RKO (cell line): ENCODE measurements around the gene CREB3L1.

Source experiments
- DNase-seq: peaks from one replicate; pipeline ENCODE4 v3.0.0-alpha.2; 2016; ENCODE audit warnings: low spot score

CREB3L1 gene

DNA sequence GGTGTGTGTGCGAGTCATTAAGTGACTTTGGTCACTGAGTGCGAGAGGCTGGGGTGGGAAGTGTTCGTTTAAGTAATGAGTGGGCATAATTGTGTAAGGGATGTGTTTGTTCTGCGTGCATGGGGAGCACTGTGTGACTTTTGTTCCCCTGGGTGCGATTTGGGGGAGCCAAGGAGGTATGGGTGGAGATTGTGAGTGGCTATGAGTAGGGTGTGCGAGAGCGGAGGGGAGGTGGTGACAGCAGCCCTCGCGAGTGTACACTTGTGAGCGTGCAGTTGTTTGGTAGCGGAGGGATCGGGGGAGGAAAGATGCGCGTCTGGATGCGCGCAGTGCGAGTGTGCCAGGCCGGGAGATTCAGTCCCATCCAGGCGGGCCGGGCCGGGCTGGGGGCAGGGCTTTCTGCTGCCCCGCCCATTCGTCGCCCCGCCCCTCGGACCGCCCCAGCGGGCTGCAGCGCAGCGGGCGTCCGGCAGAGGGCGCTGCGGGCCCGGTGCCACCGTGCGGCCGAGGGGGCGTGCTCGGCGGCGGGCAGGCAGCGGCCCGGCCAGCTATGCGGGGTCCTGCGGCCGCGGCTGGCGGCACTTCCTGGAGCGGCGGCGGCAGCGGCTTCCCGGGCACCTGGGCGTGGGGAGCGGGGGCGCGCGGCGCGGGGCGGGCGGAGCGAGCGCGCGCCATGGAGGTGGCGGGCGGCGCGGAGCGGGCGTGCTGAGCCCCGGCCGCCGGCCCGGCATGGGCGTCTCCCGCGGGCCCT is 69.6 kb downstream of the CREB3L1 start, which contains the start of gene DGKZ:
DGKZ (plus strand) TSS at position 578 of the 751 bp plus-strand sequence. CDS start 197 bp downstream, outside the sequence.
- peak; percentile 89 for DNase-seq

DNA sequence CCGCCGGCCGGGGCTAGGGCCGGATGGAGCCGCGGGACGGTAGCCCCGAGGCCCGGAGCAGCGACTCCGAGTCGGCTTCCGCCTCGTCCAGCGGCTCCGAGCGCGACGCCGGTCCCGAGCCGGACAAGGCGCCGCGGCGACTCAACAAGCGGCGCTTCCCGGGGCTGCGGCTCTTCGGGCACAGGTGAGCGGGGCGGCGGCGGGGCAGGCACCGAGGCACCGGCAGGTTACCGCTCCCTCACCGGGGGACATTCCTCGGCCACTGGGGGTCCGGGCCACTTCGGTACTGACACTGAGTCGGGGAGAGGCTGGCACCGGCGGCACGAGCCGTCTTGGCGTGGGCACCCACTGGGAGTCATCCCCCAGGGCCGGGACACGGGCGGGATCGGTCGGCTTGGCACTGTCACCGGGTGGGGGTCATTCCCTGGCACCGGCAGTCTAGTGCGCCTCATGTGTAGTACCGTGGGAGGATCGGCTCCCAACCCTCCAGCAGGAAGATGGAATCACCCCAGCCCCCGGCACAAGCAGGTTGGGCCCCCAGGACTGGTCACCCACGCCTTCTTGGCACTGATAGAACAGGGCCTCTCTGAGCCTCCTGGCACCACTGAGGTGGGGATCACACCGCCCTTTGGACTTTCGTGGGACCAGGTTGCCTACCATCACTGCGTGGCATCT is 70.3 kb downstream of the CREB3L1 start:
- DNase-seq, result peak; percentile 57

DNA sequence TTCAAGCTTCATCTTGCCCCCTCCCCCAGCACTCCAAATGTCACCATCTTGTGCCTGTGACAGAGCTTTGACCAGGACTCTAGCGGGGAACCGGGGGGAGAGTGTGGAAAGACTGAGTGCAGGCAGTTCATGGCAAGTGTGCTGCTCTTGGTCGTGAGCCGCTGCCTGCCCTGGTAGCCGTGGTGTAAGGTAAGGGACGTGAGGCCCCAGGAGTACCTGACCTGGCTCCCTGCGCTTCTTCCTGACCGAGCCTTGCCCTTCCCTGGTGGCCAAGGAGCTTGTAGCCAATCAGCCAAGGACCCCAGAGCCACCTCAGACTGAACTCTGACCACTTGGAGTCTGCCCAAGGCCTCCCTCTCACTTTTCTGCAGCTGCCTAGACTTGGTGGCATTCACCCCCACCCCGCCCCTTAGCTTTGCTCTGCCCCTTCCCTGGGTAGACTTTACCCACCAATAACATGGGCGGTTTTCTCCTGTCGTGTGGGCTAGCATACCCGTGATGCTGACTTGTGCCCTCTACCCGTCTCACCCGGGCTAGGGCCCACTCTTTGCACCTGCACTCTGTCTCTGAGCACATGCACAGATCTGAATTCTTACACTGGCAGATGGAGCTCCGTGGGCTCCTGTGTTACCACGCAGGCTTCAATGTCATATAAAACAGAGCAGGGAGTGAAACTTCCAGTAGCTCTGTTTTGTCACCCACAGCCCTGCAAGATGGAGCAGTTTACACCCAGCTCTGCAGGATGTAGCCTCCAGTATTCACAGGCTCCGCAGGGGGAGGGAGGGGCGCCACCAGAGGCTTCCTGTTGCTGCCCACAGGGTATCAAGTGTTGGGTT is 71.3 kb downstream of the CREB3L1 start:
- DNase-seq, result no peak

DNA sequence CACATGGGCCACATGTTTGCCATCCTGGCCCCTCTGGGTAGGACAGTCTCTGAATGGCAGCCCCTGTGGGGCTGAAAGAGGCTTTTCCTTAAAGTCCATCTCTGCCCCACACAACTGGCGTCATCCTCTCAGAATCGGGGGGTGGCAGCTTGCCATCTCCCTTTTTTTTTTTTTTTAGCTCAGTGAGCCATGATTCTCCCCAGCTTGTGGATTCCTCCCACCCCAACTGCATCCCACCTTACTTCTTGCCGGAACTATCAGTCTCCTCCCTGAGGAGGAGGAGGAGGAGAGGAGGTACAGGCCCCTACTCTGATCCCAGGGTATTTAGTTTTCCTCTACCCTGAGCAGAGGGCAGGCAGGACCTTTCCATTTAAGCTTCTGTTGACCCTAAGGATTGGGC is 73.2 kb downstream of the CREB3L1 start:
- no peak for DNase-seq

DNA sequence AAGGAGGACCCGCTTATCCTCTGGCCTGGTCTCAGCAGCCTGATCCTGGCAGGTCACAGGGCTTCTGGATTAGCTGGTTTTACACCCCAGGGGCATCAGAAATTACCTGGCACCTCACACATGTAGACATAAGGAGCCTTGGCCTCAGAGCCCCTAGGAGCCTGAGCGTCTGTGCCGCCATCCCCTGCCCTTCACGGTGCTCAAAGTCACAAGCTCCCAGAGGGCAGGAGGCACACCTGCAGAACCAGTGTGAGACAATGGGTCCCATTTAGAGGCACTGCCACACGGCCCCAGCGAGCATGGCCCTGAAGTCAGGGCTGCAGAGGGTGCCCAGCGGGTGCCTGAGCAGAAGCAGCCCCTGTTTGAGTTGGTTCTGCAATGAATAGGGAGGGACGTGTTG is 73.7 kb downstream of the CREB3L1 start:
- DNase-seq, result no peak

DNA sequence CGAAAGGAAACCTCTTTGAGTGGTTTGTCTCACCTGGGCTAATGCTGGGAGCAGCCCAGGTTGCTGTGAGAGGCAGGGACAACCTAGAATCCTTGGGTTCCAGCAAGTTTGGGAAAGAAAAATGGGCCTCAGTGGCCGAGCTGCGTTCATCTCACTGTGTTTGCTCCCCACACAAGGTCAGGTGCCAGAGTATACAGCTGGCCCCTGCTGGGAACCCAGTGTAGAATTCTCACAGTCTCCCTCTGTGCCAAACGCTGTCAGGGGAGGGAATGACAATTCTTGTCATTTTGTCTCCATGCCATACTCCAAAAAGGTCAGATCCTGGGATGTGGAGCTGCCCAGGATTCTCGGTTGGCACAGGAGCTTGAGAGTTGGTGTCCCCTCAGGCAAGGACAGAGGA is 74.1 kb downstream of the CREB3L1 start:
- DNase-seq, result no peak

DNA sequence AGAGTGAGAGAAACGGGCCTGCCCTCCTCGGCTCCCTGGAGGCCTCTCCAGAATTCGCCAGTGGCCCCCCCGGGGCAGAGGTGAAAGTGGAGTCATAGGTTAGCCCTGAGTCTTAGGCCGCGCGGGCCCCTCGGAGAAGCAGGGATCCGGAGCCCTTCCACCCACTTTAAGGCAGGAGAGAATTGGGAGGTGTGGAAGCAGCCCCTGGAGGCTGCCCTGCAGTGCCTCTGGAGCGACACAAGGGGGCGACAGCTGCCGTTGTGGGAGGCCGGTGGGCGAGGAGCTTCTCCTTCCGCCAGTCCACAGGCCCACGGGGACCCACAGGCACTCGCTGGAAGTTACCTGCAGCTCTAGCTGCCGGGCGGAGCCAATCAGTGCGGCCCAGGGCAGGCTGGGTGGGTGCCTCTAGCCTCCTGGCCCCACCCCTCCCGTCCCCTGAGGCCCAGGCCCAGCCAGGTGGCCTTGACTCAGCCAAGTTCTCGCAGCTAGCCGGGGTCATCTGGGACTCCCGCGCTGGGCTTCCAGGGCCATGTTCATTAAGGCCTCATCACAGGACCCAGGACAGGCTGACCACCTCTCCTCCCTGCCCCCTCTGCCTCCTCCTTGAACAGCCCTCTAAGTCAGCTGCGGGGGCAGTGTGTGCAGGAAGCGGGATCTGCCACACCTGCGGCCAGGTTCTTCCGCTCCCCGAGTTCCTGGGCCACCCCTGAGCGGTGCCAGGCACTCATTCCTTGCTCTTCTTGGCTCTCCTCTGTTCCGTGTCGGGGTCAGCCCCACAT is 74.8 kb downstream of the CREB3L1 start:
- DNase-seq, result no peak

DNA sequence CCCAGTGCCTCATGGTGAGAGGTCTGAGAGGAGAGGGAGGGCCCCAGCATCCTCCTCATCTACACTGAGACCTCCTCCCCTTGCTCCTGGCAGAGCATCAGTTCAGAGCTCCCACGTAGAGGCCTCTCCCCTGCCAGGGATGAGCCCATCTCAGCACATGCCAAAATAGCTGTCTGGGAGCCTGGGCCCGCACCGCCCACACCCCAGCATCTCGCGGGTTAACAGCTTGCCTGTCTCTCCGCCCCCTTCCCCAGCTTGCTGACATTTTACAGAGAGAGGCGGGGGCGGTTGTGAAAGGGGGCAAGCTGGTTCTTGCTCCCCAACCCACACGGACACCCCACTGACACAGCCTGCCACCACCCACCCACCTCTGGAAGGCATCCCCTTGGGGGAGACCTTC is 76.2 kb downstream of the CREB3L1 start:
- DNase-seq, result no peak

DNA sequence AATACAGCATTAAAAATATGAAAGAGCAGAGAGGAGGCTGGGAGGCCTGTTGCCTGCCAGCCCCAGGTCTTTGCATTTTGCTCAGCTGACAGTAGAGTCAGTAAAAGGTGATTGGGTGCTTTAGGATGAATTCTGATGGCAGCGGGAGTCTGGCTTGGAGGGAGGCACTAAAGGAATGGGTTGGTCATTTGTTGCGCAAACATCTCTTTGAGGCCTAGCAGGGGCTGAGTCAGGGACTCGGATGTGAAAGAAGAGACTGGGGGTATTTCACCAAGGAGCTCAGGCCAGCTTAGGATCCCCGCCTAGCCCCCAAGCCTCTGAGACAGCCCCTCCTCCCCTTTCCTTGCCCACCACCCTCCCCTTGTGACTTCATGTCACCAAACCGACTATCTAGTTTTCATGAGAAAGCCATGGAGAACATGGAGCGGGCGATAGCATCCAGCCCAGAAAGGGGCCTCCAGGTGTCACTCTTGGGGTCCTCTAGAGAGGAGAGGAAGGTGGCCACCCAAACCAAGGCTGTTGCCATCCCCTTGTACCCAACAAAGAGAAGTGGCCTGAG is 79.5 kb downstream of the CREB3L1 start:
- DNase-seq, result no peak

DNA sequence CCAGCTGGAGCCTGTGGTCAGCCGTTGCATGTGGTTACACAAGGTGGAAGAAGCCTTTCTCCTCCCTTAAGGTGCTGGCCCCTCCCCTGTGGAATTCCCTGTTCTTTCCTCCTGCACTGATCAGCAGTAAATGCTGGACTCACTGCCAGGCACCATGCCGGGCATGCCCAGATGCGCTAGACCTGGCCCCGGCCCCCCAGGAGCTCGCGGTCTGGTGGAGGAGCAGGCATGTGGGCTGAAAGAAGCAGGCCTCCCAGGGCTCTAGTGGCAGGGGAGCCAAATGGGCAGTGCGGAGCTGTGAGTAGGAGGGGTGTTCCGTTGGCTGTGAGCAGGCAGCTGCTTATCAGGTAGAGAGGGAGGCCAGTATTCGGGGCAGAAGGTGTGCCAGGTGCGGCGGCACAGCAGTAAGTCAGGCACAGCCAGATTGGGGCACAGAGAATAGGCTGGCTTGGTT is 80.0 kb downstream of the CREB3L1 start:
- DNase-seq, result no peak

DNA sequence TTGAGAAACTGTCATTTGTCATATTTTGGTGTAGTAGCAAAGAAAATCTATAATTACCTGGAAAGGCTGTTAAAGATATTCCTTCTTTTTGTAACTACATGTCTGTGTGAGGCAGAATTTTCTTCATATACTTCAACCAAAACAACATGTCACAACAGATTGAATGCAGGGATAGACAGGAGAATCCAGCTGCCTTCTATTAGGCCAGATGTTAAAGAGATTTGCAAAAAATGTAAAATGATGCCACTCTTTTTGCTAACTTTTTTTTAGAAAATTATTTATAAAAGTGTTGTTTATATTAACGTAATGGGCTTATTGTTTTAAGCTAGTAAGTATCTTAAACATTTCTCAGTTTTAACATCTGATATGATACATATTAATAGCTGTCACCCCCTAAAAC is 82.5 kb downstream of the CREB3L1 start:
- no peak for DNase-seq

DNA sequence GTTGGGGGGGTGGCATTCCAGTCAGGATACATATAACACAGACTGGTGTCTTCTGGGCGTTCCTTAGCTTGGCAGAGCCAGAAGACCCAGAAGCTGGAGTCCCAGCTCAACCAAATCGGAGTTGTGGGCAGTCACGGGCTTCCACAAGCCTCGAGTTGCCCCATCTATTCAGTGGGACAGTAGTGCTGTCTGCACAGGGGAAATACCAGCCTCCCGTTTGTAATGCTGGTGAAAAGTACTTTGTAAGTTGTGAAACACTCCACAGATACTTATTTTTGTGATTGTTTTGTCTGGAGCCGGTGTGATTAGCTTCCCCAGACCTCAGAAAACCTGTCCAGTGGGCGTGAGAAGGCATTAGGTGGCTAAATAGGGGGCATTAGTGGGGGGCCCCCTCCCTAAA is 83.4 kb downstream of the CREB3L1 start:
- no peak for DNase-seq

DNA sequence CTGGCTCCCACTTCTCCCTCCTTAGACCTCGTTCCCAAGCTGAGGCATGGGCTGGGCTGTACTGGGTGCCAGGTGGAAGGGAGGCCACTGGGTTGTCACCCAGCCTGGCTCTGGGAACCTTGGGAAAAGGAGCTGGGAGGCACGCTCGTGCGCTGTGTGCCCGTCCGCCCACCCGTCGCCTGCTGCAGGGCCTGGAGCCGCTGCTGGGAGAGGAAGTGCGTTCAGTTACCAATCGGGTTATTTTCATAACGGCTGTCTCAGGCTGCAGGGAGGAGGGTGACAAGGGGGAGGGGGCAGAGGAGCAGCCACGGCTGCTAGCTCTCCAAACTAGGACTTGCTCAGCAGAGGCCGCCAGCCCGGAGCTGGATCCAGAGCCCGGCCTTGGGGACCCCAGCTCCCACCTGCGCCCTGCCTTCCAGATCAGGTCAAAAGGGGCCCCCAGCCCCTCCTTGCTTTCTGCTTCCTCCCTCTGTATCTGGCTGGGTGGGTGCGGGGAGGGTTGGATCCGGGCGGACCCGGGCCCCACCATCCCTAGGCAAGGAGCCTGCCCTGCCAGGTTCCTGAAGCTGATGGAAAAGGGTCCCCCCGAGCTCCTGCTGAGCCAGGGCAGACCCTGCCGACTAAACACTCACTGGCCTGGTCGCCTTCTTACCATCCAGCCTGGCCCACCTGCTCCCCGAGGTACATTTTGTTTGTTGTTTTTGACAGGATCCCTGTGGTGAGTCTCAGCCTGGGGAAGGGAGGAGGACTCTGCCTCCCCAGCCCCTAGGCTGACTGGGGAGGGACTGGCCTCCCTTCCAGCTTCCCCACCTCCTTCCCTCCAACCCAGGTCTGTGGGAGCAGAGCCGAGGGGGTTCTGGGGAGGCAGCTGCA is 84.1 kb downstream of the CREB3L1 start:
- no peak for DNase-seq

DNA sequence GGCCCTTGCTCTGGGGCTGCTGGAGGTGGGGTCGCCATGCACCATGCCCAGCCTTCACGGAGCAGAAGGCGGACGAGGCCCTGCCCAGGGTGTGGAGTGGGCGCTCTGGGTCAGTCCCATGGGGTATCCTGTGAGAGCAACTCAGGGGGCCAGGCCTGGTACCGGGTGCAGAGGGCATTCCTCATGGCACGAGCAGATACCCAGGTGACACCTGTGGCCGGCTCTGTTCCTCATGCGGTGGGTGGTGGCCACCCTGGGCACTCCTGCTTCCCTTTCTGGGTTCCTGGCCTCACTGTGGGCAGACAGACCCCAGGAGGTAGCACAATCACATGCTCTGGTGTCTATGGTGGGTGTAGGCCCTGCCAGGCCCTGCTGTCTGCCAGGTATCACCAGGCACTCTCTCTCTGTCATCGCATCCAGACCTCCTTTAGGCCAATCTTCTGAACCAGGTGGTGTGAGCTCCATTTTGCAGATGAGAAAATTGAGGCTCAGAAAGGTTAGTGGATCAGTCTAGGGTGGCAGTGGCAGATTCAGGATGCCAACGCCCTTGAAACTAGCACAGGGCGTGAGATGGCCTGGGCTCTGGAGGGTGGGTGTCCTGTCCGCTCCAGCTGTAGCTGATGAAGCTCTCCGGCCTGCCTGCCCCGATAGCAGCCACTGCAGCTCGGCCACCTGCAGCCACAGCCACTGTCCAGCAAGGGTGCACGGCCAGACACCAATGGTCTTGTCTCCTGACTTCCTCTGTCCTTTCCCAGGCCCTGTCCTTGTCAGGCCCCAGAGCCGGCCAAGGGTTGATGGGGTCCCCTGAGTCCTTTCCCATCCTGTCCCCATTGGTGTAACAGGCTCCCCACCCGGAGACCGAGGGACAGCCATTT is 84.9 kb downstream of the CREB3L1 start:
- no peak for DNase-seq

DNA sequence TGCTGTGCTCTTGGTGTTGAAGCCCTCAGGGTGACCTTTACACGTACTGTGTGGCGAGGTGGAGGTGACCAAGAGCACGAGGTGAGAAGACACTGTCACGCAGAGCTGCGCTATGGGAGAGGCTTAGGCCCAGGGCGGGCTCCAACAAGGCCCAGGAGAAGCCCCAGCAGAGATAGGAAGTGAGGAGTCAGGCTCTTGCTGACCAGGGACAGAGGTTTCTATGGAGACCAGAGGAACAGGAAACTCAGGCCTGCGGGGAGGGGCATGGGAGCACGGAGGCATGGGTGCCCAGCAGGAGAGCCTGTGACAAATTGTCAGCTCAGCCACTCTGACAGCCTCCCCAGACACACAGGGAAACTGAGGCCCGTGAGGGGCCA is 85.6 kb downstream of the CREB3L1 start:
- DNase-seq, result no peak

DNA sequence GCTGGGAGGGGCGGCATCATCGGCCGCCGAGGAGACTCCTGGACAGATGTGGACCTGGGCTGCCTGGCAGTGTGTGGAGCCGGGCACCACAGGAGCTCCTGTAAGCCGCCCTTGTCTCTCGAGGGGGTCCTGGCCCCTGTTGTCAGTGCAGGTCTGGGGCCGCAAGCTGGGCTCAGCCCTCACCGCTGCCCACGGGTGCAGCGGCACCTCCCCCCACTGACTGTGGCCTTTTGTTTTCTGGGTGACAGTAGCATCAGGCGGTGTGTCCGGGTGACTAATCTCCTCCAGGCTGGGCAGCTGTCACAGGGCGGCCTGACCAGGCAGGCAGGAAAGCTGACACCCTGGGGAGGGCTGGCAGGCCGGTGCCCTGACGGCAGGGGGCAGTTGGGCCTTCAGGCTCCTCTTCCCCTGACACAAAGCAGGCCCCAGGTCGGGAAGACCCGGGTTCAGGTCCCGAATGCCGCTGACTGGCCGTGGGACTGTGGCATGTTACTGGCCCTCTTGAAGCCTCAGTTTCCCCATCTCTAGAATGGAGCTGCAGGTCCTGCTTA is 86.1 kb downstream of the CREB3L1 start:
- no peak for DNase-seq

DNA sequence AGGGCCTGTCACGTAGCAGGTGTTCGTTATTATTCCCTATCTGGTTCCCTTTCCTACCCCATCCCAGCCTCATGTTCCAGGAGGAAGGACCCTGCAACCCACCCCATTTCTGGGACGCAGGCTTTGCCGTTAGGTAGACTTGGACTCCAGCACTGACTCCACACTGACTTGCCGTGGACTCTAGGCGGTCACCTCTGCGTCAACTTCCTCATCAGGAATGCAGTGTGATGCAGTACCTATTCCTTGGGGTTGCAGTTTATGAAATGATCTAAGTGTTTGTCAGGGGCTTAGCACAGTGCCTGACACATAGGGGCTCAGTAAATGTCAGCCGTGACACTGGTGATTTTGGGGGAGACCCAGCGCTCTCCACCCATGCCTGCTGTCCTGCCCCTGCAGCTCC is 86.6 kb downstream of the CREB3L1 start:
- DNase-seq, result no peak

DNA sequence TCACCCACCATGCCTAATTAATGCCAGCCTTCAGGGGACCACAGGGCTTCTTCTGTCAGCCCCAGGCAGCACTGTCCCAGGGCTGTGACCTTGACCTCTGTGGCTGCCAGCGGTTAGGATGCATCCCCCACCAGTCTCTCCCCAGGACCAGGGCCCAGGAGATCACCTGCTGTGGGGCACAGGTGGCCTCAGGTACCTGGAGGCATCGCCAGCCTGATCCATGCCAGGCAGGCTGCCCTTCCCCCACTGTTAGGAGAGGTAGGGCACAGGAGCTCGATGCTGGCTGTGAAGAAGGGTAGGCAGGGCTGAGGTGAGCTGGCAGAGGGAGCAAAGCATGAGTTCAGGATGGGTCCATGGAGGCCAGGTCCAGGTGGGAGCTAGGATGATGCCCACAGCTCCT is 87.3 kb downstream of the CREB3L1 start:
- no peak for DNase-seq

DNA sequence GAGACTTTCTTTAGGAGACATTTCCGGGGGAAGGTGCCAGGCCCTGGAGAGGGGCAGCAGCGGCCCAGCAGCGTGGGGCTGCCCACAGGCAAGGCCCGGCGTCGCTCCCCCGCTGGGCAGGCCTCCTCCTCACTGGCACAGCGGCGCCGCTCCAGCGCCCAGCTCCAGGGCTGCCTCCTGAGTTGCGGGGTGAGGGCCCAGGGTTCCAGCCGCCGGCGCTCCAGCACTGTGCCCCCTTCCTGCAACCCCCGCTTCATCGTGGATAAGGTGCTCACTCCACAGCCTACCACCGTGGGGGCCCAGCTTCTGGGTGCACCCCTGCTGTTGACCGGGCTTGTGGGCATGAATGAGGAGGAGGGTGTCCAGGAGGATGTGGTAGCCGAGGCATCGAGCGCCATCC is 88.8 kb downstream of the CREB3L1 start:
- no peak for DNase-seq
